ENCODE measurements around the gene CUEDC1.

Gene CUEDC1

GRCh38 chr17:57895382-57896060 is 59.7 kb downstream of the CUEDC1 start:
- DNase-seq (ENCODE audit: low read depth), result no peak

GRCh38 chr17:57894848-57895247 is 60.4 kb downstream of the CUEDC1 start:
- DNase-seq (ENCODE audit: low read depth), result no peak

GRCh38 chr17:57892820-57893595 is 62.2 kb downstream of the CUEDC1 start:
- DNase-seq (ENCODE audit: low read depth), result peak; percentile 99

- DNase-seq (ENCODE audit: low read depth), result peak; percentile 91
Observed at GRCh38 chr17:57892146-57892819, 62.9 kb downstream of the CUEDC1 start.

- DNase-seq (ENCODE audit: low read depth), result no peak
Observed at GRCh38 chr17:57890857-57891232, 64.4 kb downstream of the CUEDC1 start.

- peak; percentile 87 for DNase-seq (ENCODE audit: low read depth)
Observed at GRCh38 chr17:57889892-57890856, 65.0 kb downstream of the CUEDC1 start.

- DNase-seq (ENCODE audit: low read depth), result no peak
Observed at GRCh38 chr17:57889252-57889651, 66.0 kb downstream of the CUEDC1 start.

GRCh38 chr17:57888311-57889216 is 66.6 kb downstream of the CUEDC1 start:
- no peak for DNase-seq (ENCODE audit: low read depth)

GRCh38 chr17:57887161-57887560 is 68.1 kb downstream of the CUEDC1 start:
- DNase-seq (ENCODE audit: low read depth), result no peak

GRCh38 chr17:57886020-57886419 is 69.2 kb downstream of the CUEDC1 start:
- DNase-seq (ENCODE audit: low read depth), result no peak

- DNase-seq (ENCODE audit: low read depth), result no peak
Observed at GRCh38 chr17:57885148-57885915, 69.9 kb downstream of the CUEDC1 start.

- no peak for DNase-seq (ENCODE audit: low read depth)
Observed at GRCh38 chr17:57881783-57882351, 73.3 kb downstream of the CUEDC1 start.

GRCh38 chr17:57881143-57881542 is 74.1 kb downstream of the CUEDC1 start:
- DNase-seq (ENCODE audit: low read depth), result peak; percentile 89

- DNase-seq (ENCODE audit: low read depth), result no peak
Observed at GRCh38 chr17:57880086-57880456, 75.1 kb downstream of the CUEDC1 start.

GRCh38 chr17:57879437-57880085 is 75.7 kb downstream of the CUEDC1 start:
- DNase-seq (ENCODE audit: low read depth), result no peak

GRCh38 chr17:57877803-57878377 is 77.3 kb downstream of the CUEDC1 start:
- DNase-seq (ENCODE audit: low read depth), result no peak

GRCh38 chr17:57876866-57877237 is 78.4 kb downstream of the CUEDC1 start:
- no peak for DNase-seq (ENCODE audit: low read depth)

- DNase-seq (ENCODE audit: low read depth), result no peak
Observed at GRCh38 chr17:57876023-57876865, 79.0 kb downstream of the CUEDC1 start.

Data from EH (cell line).